H1 (cell line): ENCODE results near the gene GTF3C5. TPM values are rescaled to one million over a fixed set of nuclear protein-coding genes. Genes with fewer than 3 reads are reported as not detected.

Experiments
- CBX8 ChIP-seq: fragments of 300-800, 300-1000 bp; sonication (generic); IDR thresholded peaks from 2 replicates; pipeline ENCODE4 v1.7.1; 2016; ENCODE audit warnings: low read depth, low read length, borderline replicate concordance
- NANOG ChIP-seq: IDR thresholded peaks from 2 replicates; pipeline ENCODE4 v1.6.1; 2011; ENCODE audit warnings: low read length, low read depth, mild to moderate bottlenecking, inconsistent platforms; ENCODE audit not compliant: insufficient read depth, poor library complexity, severe bottlenecking
- RBBP5 ChIP-seq: IDR thresholded peaks from 2 replicates; pipeline ENCODE4 v1.7.1; 2012; ENCODE audit warnings: low read depth, mild to moderate bottlenecking, inconsistent platforms, low read length, moderate library complexity, borderline replicate concordance
- SAP30 ChIP-seq: fragments of 300-600 bp; sonication (generic); IDR thresholded peaks from 2 replicates; pipeline ENCODE4 v1.7.1; 2012; ENCODE audit warnings: low read length, moderate library complexity, mild to moderate bottlenecking, inconsistent platforms; ENCODE audit not compliant: insufficient read depth, insufficient replicate concordance
- polyA plus RNA-seq, 7 experiments: library from polyadenylated mRNA; depleted of rRNA in 3 of 7; stranded (reverse) in 5 of 7; unstranded in 2 of 7; fragments of >200 nt in 5 of 7; fragments of 200-250 nt in 2 of 7; gene quantifications; 1 replicate in 5 of 7; 2 replicates in 1 of 7; 4 replicates in 1 of 7; pipeline versions ENCODE4 v1.2.1 to v1.2.3, GENCODE V29; 2011 to 2013; ENCODE audit warnings: missing spikeins in 2 of 7, mixed read lengths in 2 of 7
- total RNA-seq: library from RNA; stranded (reverse); fragmentation: NEBNext Ultra II Directional; extraction: Animal tissue kit (Norgen Biotek cat#: 25700); gene quantifications from 2 replicates; pipeline ENCODE4 v1.2.1, GENCODE V29; 2021

GTF3C5 gene
- total and polyA plus RNA-seq, 2 of the 8 experiments (the other 6 are each of a cell fraction or from before 2014, with no cell fraction given): 78.7 to 87.1 TPM

DNA sequence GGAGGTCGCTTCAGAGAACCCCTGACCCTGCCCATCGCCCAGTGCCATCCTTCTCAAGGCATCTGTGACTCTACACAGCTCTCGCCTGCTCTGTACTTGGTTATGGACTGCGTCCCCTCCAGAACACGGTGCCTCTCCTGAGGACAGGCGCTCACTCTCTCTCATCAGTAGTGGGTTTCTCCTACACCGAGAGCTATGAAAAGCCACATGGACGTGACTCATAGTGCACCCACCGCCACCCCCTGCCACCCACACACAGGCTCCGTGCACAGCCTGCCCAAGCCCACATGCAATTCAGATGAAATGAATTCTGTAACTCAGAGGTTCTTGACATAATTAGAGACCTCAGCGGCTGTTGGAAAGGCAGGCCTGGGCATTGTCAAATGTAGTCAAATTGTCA is 13.9 kb downstream of the GTF3C5 start (continued):
- TF ChIP-seq SAP30 (no peak), CBX8 (no peak), RBBP5 (no peak), NANOG (no peak)
